HL-60 (cell line): Measurements from ENCODE around the gene RCL1.

Experiments
- DNase-seq, 2 experiments: peaks; one replicate each; pipeline ENCODE4 v3.0.0-alpha.2; 2010 to 2020; ENCODE audit warnings: low read depth in 1 of 2, low spot score in 1 of 2
- H3K27ac ChIP-seq: fragments of 250-450 bp; sonication (Bioruptor Pico); replicated peaks from 2 replicates; pipeline ENCODE4 v1.5.1; 2020; ENCODE audit warnings: mild to moderate bottlenecking, moderate library complexity
- H3K27me3 ChIP-seq: fragments of 250-450 bp; sonication (Bioruptor Pico); 2 replicates; pipeline ENCODE4 v1.5.1; 2021; ENCODE audit warnings: mild to moderate bottlenecking, moderate library complexity; ENCODE audit not compliant: insufficient read depth, poor library complexity, severe bottlenecking
- H3K4me3 ChIP-seq: replicated peaks from 2 replicates; pipeline ENCODE4 v1.5.1; 2011; ENCODE audit warnings: mild to moderate bottlenecking, control low read depth, low read length; ENCODE audit not compliant: insufficient read depth
- CTCF ChIP-seq: IDR thresholded peaks from one replicate; pipeline ENCODE4 v1.5.1; 2011; ENCODE audit warnings: low read length, control low read depth, inconsistent platforms; ENCODE audit not compliant: insufficient read depth
- GABPA ChIP-seq: IDR thresholded peaks from 2 replicates; pipeline ENCODE4 v1.6.1; 2012; ENCODE audit warnings: low read depth
- POLR2AphosphoS5 ChIP-seq: IDR thresholded peaks from 2 replicates; pipeline ENCODE4 v1.6.1; 2012; ENCODE audit warnings: low read depth
- REST ChIP-seq: IDR thresholded peaks from 2 replicates; pipeline ENCODE4 v1.6.1; 2012; ENCODE audit warnings: low read depth; ENCODE audit not compliant: insufficient replicate concordance
- SPI1 ChIP-seq: IDR thresholded peaks from 2 replicates; pipeline ENCODE4 v1.6.1; 2012; ENCODE audit warnings: low read depth, mild to moderate bottlenecking, borderline replicate concordance

Gene RCL1

GRCh38 chr9:4838189-4838546 lies 45.4 kb downstream of the RCL1 start:
- Histone ChIP-seq H3K27ac (no peak overlapping the region), H3K4me3 (no peak overlapping the region), H3K27me3 (no peaks in the 10 kb centered on the region)
- no peak for DNase-seq
- TF ChIP-seq GABPA (no peak), POLR2AphosphoS5 (no peak), REST (no peak), CTCF (no peak), SPI1 (no peak)

DNA sequence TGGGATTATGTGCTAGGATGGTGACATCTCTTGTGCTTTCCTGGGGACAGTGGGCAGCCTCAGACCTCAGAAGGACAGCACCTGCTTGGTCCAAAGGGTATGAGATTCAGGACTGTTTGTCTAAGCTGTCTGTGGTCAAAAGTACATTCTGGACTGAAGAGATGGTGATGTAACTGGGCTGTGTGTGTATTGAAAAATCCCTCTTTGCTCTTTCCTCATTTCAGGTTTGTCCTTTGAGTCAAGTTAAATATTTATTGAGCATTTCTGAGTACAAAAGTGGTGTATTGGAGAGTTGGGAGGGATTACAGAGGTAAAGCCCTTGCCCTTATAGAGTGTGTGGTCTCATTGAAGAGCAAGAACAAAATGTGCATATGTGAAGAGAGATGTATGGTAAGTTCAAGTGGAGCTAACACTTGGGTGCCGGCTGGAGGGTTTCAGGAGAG lies 46.7 kb downstream of the RCL1 start:
- TF ChIP-seq REST (no peak), CTCF (no peak), POLR2AphosphoS5 (no peak), GABPA (no peak), SPI1 (no peak)
- Histone ChIP-seq H3K27ac (no peak overlapping the region), H3K27me3 (no peaks in the 10 kb centered on the region), H3K4me3 (no peak overlapping the region)
- no peak for DNase-seq

DNA sequence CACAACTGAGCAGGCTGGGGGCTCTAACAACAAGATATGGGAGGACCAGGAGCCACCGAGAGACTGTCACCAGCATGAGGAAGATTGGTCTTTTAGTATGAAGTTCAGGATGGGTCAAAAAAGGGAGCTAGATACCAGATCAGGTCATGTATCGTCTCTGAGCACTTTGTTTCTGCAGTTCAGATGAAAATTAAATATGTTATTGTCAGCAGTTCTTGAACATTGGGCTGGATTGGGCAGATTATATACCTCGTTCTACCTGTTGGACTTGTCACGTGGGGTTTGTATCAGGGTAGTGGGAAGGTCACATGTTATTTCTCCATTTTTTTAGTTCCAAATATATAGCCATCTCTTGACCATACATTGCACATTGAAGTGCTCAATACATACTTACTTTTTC lies 47.3 kb downstream of the RCL1 start:
- DNase-seq: no peak
- no peak overlapping the region for H3K27ac ChIP-seq
- TF ChIP-seq REST (no peak), GABPA (no peak), CTCF (no peak), POLR2AphosphoS5 (no peak), SPI1 (no peak)
- H3K27me3 ChIP-seq: no peaks in the 10 kb centered on the region
- H3K4me3 ChIP-seq: no peak overlapping the region
